GM23248 (cell line): Measurements from ENCODE around the gene KIF6.

Experiments
- EZH2 ChIP-seq: fragments of 200-600 bp; sonication (generic); IDR thresholded peaks from 2 replicates; pipeline ENCODE4 v1.6.1; 2018; ENCODE audit warnings: antibody characterized with exemption, mild to moderate bottlenecking; ENCODE audit not compliant: insufficient read depth, poor library complexity, severe bottlenecking
- EZH2phosphoT487 ChIP-seq: fragments of 200-600 bp; sonication (generic); IDR thresholded peaks from 2 replicates; pipeline ENCODE4 v1.6.1; 2018; ENCODE audit warnings: antibody characterized with exemption, moderate library complexity, mild to moderate bottlenecking, low read depth; ENCODE audit not compliant: insufficient read depth

DNA sequence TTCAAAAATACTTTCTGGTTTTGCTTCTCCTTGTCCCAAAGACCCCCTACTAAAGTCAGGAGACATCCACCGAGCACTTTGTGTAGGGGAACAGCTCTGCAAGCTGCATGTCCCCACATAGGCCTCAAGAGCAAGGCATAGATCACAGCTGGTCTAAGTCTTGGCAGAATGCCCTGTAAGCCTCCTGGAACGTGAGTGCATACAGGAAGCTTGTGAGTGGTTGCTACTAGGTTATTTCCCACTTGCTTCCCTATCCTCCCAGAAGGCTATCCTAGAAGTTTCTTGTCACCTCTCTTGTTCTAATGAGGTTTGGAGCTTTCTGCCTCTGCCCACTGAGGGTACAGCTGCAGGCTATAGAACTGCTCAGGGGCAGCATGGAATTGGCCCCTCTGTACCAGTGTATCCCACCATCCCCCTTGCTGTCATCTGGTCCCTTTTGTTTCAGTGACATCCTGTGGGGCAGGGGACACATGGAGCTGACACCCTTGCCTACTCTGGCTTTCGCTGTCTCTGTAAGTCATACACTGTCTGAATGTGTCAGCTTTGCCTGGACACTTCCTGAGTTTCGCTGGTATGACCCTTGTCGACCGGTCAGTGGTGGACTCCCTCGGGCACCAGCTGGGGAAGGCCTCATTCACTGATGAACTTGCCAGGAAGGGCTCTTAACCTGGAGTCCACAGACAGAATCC is 367.1 kb downstream of the KIF6 start:
- TF ChIP-seq EZH2phosphoT487 (no peak), EZH2 (no peak)
